ENCODE results near the gene C19orf47. TPM values are rescaled to one million over a fixed set of nuclear protein-coding genes. Genes with fewer than 3 reads are reported as not detected.
A peak's percentile ranks its signal among the peaks of the same experiment; 100 is the strongest.

Gene C19orf47
- total and polyA plus RNA-seq, 9 donors: 36.6 to 70.2 (median 58.5) TPM

- H3K9me3 ChIP-seq (replicated peaks; ENCODE audit: control insufficient read depth, low read depth, low read length): no peaks in the 10 kb centered on the region
- WGBS (ENCODE audit: insufficient coverage): no CpG with 5 or more reads among the region's 2 CpGs
- no peak overlapping the region for H3K27ac ChIP-seq (ENCODE audit: low read length)
- no peak for DNase-seq
- H3K4me3 ChIP-seq (ENCODE audit: low read length): no peak overlapping the region
- H3K27me3 ChIP-seq (ENCODE audit: control insufficient read depth, insufficient read depth, low read length): no peaks in the 10 kb centered on the region
- H3K36me3 ChIP-seq (ENCODE audit: control insufficient read depth, insufficient read depth, low read length): no peaks in the 10 kb centered on the region
- no peaks in the 10 kb centered on the region for H3K4me1 ChIP-seq (ENCODE audit: control insufficient read depth, insufficient read depth, low read length)
Measured at GRCh38 chr19:40303765-40304164, 44.4 kb downstream of the C19orf47 start.

- 90% methylated on average over 2 of the region's 6 CpGs for WGBS (ENCODE audit: insufficient coverage)
- no peak overlapping the region for H3K27ac ChIP-seq (ENCODE audit: low read length)
- no peak for DNase-seq
- H3K9me3 ChIP-seq (replicated peaks; ENCODE audit: control insufficient read depth, low read depth, low read length): no peaks in the 10 kb centered on the region
- H3K36me3 ChIP-seq (ENCODE audit: control insufficient read depth, insufficient read depth, low read length): no peaks in the 10 kb centered on the region
- no peak overlapping the region for H3K4me3 ChIP-seq (ENCODE audit: low read length)
- H3K4me1 ChIP-seq (ENCODE audit: control insufficient read depth, insufficient read depth, low read length): no peaks in the 10 kb centered on the region
- H3K27me3 ChIP-seq (ENCODE audit: control insufficient read depth, insufficient read depth, low read length): no peaks in the 10 kb centered on the region
Measured at GRCh38 chr19:40302224-40303011, 45.8 kb downstream of the C19orf47 start.

- DNase-seq: no peak
Measured at GRCh38 chr19:40300668-40301067, 47.5 kb downstream of the C19orf47 start.

GRCh38 chr19:40298026-40298425, 50.2 kb downstream of the C19orf47 start:
- no CpG with 5 or more reads among the region's 3 CpGs for WGBS (ENCODE audit: insufficient coverage)

More at GRCh38 chr19:40300668-40301067, 47.5 kb downstream of the C19orf47 start:
- Histone ChIP-seq H3K27me3 (ENCODE audit: control insufficient read depth, insufficient read depth, low read length) (no peaks in the 10 kb centered on the region), H3K36me3 (ENCODE audit: control insufficient read depth, insufficient read depth, low read length) (no peaks in the 10 kb centered on the region), H3K27ac (ENCODE audit: low read length) (no peak overlapping the region), H3K4me3 (ENCODE audit: low read length) (no peak overlapping the region), H3K9me3 (replicated peaks; ENCODE audit: control insufficient read depth, low read depth, low read length) (no peaks in the 10 kb centered on the region), H3K4me1 (ENCODE audit: control insufficient read depth, insufficient read depth, low read length) (no peaks in the 10 kb centered on the region)
- WGBS (ENCODE audit: insufficient coverage): 67% methylated on average over 1 of the region's 4 CpGs

GRCh38 chr19:40294560-40294959, 53.6 kb downstream of the C19orf47 start:
- no peak overlapping the region for H3K4me3 ChIP-seq (ENCODE audit: low read length)
- no peak for DNase-seq
- WGBS (ENCODE audit: insufficient coverage): 82% methylated on average over 6 of the region's 6 CpGs
- no peaks in the 10 kb centered on the region for H3K36me3 ChIP-seq (ENCODE audit: control insufficient read depth, insufficient read depth, low read length)
- H3K9me3 ChIP-seq (replicated peaks; ENCODE audit: control insufficient read depth, low read depth, low read length): no peaks in the 10 kb centered on the region
- no peaks in the 10 kb centered on the region for H3K27me3 ChIP-seq (ENCODE audit: control insufficient read depth, insufficient read depth, low read length)
- H3K4me1 ChIP-seq (ENCODE audit: control insufficient read depth, insufficient read depth, low read length): no peaks in the 10 kb centered on the region
- H3K27ac ChIP-seq (ENCODE audit: low read length): no peak overlapping the region

More at GRCh38 chr19:40298026-40298425, 50.2 kb downstream of the C19orf47 start:
- H3K27ac ChIP-seq (ENCODE audit: low read length): no peak overlapping the region
- H3K36me3 ChIP-seq (ENCODE audit: control insufficient read depth, insufficient read depth, low read length): no peaks in the 10 kb centered on the region
- H3K4me3 ChIP-seq (ENCODE audit: low read length): no peak overlapping the region
- no peak for DNase-seq
- no peaks in the 10 kb centered on the region for H3K4me1 ChIP-seq (ENCODE audit: control insufficient read depth, insufficient read depth, low read length)
- no peaks in the 10 kb centered on the region for H3K27me3 ChIP-seq (ENCODE audit: control insufficient read depth, insufficient read depth, low read length)
- H3K9me3 ChIP-seq (replicated peaks; ENCODE audit: control insufficient read depth, low read depth, low read length): no peaks in the 10 kb centered on the region

GRCh38 chr19:40286971-40287421, 61.2 kb downstream of the C19orf47 start:
- peaks cover 38% of the 10 kb centered on the region for H3K4me1 ChIP-seq (ENCODE audit: control insufficient read depth, insufficient read depth, low read length)
- no peak for DNase-seq
- no peaks in the 10 kb centered on the region for H3K27me3 ChIP-seq (ENCODE audit: control insufficient read depth, insufficient read depth, low read length)
- H3K27ac ChIP-seq (ENCODE audit: low read length): peak overlapping the region; percentile 100
- no peaks in the 10 kb centered on the region for H3K9me3 ChIP-seq (replicated peaks; ENCODE audit: control insufficient read depth, low read depth, low read length)
- peaks cover 12% of the 10 kb centered on the region for H3K36me3 ChIP-seq (ENCODE audit: control insufficient read depth, insufficient read depth, low read length)
- no peak overlapping the region for H3K4me3 ChIP-seq (ENCODE audit: low read length)
- 38% methylated on average over 1 of the region's 8 CpGs for WGBS (ENCODE audit: insufficient coverage)

GRCh38 chr19:40286235-40286970, 61.8 kb downstream of the C19orf47 start:
- H3K27ac ChIP-seq (ENCODE audit: low read length): peak overlapping the region; percentile 100
- peaks cover 44% of the 10 kb centered on the region for H3K4me1 ChIP-seq (ENCODE audit: control insufficient read depth, insufficient read depth, low read length)
- H3K27me3 ChIP-seq (ENCODE audit: control insufficient read depth, insufficient read depth, low read length): no peaks in the 10 kb centered on the region
- peak; percentile 64 for DNase-seq
- H3K36me3 ChIP-seq (ENCODE audit: control insufficient read depth, insufficient read depth, low read length): peaks cover 18% of the 10 kb centered on the region
- 46% methylated on average over 10 of the region's 16 CpGs for WGBS (ENCODE audit: insufficient coverage)
- peak overlapping the region; percentile 46 for H3K4me3 ChIP-seq (ENCODE audit: low read length)
- H3K9me3 ChIP-seq (replicated peaks; ENCODE audit: control insufficient read depth, low read depth, low read length): no peaks in the 10 kb centered on the region

GRCh38 chr19:40285353-40286234, 62.6 kb downstream of the C19orf47 start:
- peak overlapping the region; percentile 100 for H3K27ac ChIP-seq (ENCODE audit: low read length)
- WGBS (ENCODE audit: insufficient coverage): 0% methylated on average over 19 of the region's 42 CpGs

GRCh38 chr19:40284501-40285352, 63.5 kb downstream of the C19orf47 start, which contains the start of gene AKT2:
Gene AKT2, minus strand, starts transcription at chr19:40285345. Its CDS starts 20,078 bp downstream, at chr19:40265267.
- H3K9me3 ChIP-seq (replicated peaks; ENCODE audit: control insufficient read depth, low read depth, low read length): no peaks in the 10 kb centered on the region
- WGBS (ENCODE audit: insufficient coverage): under 1% methylated on average over 52 of the region's 84 CpGs
- no peaks in the 10 kb centered on the region for H3K27me3 ChIP-seq (ENCODE audit: control insufficient read depth, insufficient read depth, low read length)
- peak within 1 kb of the TSS; percentile 100 for H3K27ac ChIP-seq (ENCODE audit: low read length)
- H3K36me3 ChIP-seq (ENCODE audit: control insufficient read depth, insufficient read depth, low read length): peaks cover 21% of the 10 kb centered on the region
- peak within 1 kb of the TSS; percentile 78 for H3K4me3 ChIP-seq (ENCODE audit: low read length)
- DNase-seq: peak; percentile 86
- H3K4me1 ChIP-seq (ENCODE audit: control insufficient read depth, insufficient read depth, low read length): peaks cover 60% of the 10 kb centered on the region

More at GRCh38 chr19:40285353-40286234, 62.6 kb downstream of the C19orf47 start:
- Histone ChIP-seq H3K9me3 (replicated peaks; ENCODE audit: control insufficient read depth, low read depth, low read length) (no peaks in the 10 kb centered on the region), H3K36me3 (ENCODE audit: control insufficient read depth, insufficient read depth, low read length) (peaks cover 21% of the 10 kb centered on the region), H3K4me1 (ENCODE audit: control insufficient read depth, insufficient read depth, low read length) (peaks cover 52% of the 10 kb centered on the region), H3K4me3 (ENCODE audit: low read length) (peak overlapping the region; percentile 78), H3K27me3 (ENCODE audit: control insufficient read depth, insufficient read depth, low read length) (no peaks in the 10 kb centered on the region)
- DNase-seq: peak; percentile 100
